ENCODE data around the gene ATP9B. TPM values are rescaled to one million over a fixed set of nuclear protein-coding genes. Genes with fewer than 3 reads are reported as not detected.

Gene ATP9B
- polyA plus RNA-seq, 1 of the 3 experiments (the other 2 are of a cell fraction): 11.2 TPM

DNA sequence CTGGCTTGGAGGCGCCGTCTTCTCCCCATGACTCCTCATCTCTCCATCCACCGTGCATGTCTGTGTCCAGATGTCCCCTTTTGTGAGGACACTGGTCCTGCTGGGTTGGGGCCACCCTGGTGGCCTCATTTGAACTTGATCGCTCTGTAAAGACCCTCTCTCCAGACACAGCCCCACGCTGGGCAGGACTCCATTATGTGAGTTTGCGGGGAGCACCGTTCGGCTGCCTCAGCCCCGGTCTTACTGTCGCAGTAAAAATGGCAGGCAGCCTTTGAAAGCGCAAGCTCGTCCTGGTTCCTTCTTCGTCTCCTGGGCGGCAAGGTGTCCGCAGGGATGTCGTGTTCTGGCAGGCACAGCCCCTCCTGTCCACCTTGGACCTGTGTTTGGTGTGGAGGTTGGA lies 344.2 kb downstream of the ATP9B start:
- Histone ChIP-seq H3K9me2 (no peaks in the 10 kb centered on the region), H3K79me2 (ENCODE audit: insufficient read depth) (no peaks in the 10 kb centered on the region), H3K27ac (ENCODE audit: low read depth in 2 of 2, low read length in 1 of 2) (no peak overlapping the region), H3K9me3 (no peaks in the 10 kb centered on the region), H3K4me2 (no peak overlapping the region), H3K36me3 (replicated peaks in 1 of 2; ENCODE audit: control insufficient read depth in 1 of 2, insufficient read depth in 2 of 2, low read length in 1 of 2) (no peaks in the 10 kb centered on the region), H3K4me3 (ENCODE audit: low read depth in 2 of 2, low read length in 1 of 2) (no peak overlapping the region), H3K27me3 (ENCODE audit: insufficient read depth) (peaks cover 71% of the 10 kb centered on the region), H2AFZ (ENCODE audit: low read depth) (no peak overlapping the region), H3K4me1 (ENCODE audit: control insufficient read depth in 1 of 2, insufficient read depth in 2 of 2, low read depth in 1 of 2, low read length in 1 of 2) (no peaks in the 10 kb centered on the region), H4K20me1 (ENCODE audit: insufficient read depth) (no peaks in the 10 kb centered on the region), H3K9ac (no peak overlapping the region), H3F3A (replicated peaks; ENCODE audit: insufficient read depth) (no peaks in the 10 kb centered on the region)
- ChIA-PET POLR2A (no interaction called here), CTCF (no interaction called here)
- 49% methylated on average over 14 of the region's 16 CpGs for WGBS (ENCODE audit: low lambda C conversion rate)
- TF ChIP-seq RCOR1 (IDR thresholded peaks at IDR 0.05; ENCODE audit: low read length) (no peak), GABPA (IDR thresholded peaks at IDR 0.05; ENCODE audit: low read depth) (no peak), EP300 (IDR thresholded peaks at IDR 0.05; ENCODE audit: borderline replicate concordance in 1 of 2, low read depth in 1 of 2, low read length in 1 of 2) (no peak)
- DNase-seq: no peak

DNA sequence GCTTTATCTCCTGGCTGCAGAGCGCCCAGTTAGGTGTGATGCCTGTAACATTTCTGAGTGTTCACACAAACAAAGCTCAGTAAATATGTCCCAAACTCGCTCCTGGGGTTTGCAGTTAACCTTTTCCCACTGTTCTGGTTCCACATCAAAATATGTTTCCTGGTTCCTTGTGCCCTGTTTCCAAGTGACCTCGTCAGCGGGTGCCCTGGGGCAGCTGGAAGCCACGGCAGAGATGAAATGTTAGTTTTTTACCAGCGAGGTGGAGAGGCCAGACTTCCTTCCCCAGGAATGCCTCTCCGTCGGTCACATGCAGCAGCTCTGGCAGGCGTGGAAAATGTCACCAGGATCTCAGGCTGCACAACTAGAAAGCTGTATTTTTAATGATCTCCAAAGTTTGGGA lies 344.7 kb downstream of the ATP9B start:
- Histone ChIP-seq H3K27ac (ENCODE audit: low read depth in 2 of 2, low read length in 1 of 2) (no peak overlapping the region), H4K20me1 (ENCODE audit: insufficient read depth) (no peaks in the 10 kb centered on the region), H3K4me3 (ENCODE audit: low read depth in 2 of 2, low read length in 1 of 2) (no peak overlapping the region), H3K4me2 (no peak overlapping the region), H2AFZ (ENCODE audit: low read depth) (no peak overlapping the region), H3K36me3 (replicated peaks in 1 of 2; ENCODE audit: control insufficient read depth in 1 of 2, insufficient read depth in 2 of 2, low read length in 1 of 2) (no peaks in the 10 kb centered on the region), H3K27me3 (ENCODE audit: insufficient read depth) (peaks cover 74% of the 10 kb centered on the region), H3K9me2 (no peaks in the 10 kb centered on the region), H3F3A (replicated peaks; ENCODE audit: insufficient read depth) (no peaks in the 10 kb centered on the region), H3K4me1 (ENCODE audit: control insufficient read depth in 1 of 2, insufficient read depth in 2 of 2, low read depth in 1 of 2, low read length in 1 of 2) (no peaks in the 10 kb centered on the region), H3K9ac (no peak overlapping the region), H3K9me3 (no peaks in the 10 kb centered on the region), H3K79me2 (ENCODE audit: insufficient read depth) (no peaks in the 10 kb centered on the region)
- TF ChIP-seq, protein P1, sequence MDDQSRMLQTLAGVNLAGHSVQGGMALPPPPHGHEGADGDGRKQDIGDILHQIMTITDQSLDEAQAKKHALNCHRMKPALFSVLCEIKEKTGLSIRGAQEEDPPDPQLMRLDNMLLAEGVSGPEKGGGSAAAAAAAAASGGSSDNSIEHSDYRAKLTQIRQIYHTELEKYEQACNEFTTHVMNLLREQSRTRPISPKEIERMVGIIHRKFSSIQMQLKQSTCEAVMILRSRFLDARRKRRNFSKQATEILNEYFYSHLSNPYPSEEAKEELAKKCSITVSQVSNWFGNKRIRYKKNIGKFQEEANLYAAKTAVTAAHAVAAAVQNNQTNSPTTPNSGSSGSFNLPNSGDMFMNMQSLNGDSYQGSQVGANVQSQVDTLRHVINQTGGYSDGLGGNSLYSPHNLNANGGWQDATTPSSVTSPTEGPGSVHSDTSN (IDR thresholded peaks at IDR 0.05): no peak
- TF ChIP-seq CHD2 (IDR thresholded peaks at IDR 0.05; ENCODE audit: low read length, partially characterized antibody): no peak
- no peak for TF ChIP-seq GATA2 (CRISPR knock-in tag; IDR thresholded peaks at IDR 0.05)
- no peak for TF ChIP-seq POLR2AphosphoS5 (IDR thresholded peaks at IDR 0.05; ENCODE audit: low read depth, low read length)
- no peak for TF ChIP-seq FOSL2 (IDR thresholded peaks at IDR 0.05; ENCODE audit: borderline replicate concordance, low read depth)
- no peak for TF ChIP-seq SMC3 (IDR thresholded peaks at IDR 0.05; ENCODE audit: low read depth, low read length)
- TF ChIP-seq, protein P2, sequence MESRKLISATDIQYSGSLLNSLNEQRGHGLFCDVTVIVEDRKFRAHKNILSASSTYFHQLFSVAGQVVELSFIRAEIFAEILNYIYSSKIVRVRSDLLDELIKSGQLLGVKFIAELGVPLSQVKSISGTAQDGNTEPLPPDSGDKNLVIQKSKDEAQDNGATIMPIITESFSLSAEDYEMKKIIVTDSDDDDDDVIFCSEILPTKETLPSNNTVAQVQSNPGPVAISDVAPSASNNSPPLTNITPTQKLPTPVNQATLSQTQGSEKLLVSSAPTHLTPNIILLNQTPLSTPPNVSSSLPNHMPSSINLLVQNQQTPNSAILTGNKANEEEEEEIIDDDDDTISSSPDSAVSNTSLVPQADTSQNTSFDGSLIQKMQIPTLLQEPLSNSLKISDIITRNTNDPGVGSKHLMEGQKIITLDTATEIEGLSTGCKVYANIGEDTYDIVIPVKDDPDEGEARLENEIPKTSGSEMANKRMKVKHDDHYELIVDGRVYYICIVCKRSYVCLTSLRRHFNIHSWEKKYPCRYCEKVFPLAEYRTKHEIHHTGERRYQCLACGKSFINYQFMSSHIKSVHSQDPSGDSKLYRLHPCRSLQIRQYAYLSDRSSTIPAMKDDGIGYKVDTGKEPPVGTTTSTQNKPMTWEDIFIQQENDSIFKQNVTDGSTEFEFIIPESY (IDR thresholded peaks at IDR 0.05; ENCODE audit: borderline replicate concordance, low read depth): no peak
- no peak for TF ChIP-seq RFX5 (IDR thresholded peaks at IDR 0.05; ENCODE audit: low read length)
- TF ChIP-seq, protein P3, sequence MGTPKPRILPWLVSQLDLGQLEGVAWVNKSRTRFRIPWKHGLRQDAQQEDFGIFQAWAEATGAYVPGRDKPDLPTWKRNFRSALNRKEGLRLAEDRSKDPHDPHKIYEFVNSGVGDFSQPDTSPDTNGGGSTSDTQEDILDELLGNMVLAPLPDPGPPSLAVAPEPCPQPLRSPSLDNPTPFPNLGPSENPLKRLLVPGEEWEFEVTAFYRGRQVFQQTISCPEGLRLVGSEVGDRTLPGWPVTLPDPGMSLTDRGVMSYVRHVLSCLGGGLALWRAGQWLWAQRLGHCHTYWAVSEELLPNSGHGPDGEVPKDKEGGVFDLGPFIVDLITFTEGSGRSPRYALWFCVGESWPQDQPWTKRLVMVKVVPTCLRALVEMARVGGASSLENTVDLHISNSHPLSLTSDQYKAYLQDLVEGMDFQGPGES (IDR thresholded peaks at IDR 0.05; ENCODE audit: low read depth, low read length): no peak
- no peak for TF ChIP-seq EP300 (IDR thresholded peaks at IDR 0.05; ENCODE audit: borderline replicate concordance in 1 of 2, low read depth in 1 of 2, low read length in 1 of 2)
- no peak for TF ChIP-seq RCOR1 (IDR thresholded peaks at IDR 0.05; ENCODE audit: low read length)
- TF ChIP-seq EZH2phosphoT487 (IDR thresholded peaks at IDR 0.05; ENCODE audit: borderline replicate concordance, low read depth): no peak
- no peak for TF ChIP-seq MEF2A (IDR thresholded peaks at IDR 0.05; ENCODE audit: borderline replicate concordance, low read depth)
- no peak for TF ChIP-seq TCF12 (IDR thresholded peaks at IDR 0.05)
- TF ChIP-seq, protein P4, sequence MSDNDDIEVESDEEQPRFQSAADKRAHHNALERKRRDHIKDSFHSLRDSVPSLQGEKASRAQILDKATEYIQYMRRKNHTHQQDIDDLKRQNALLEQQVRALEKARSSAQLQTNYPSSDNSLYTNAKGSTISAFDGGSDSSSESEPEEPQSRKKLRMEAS (IDR thresholded peaks at IDR 0.05; ENCODE audit: low read depth): no peak
- TF ChIP-seq, protein P5, sequence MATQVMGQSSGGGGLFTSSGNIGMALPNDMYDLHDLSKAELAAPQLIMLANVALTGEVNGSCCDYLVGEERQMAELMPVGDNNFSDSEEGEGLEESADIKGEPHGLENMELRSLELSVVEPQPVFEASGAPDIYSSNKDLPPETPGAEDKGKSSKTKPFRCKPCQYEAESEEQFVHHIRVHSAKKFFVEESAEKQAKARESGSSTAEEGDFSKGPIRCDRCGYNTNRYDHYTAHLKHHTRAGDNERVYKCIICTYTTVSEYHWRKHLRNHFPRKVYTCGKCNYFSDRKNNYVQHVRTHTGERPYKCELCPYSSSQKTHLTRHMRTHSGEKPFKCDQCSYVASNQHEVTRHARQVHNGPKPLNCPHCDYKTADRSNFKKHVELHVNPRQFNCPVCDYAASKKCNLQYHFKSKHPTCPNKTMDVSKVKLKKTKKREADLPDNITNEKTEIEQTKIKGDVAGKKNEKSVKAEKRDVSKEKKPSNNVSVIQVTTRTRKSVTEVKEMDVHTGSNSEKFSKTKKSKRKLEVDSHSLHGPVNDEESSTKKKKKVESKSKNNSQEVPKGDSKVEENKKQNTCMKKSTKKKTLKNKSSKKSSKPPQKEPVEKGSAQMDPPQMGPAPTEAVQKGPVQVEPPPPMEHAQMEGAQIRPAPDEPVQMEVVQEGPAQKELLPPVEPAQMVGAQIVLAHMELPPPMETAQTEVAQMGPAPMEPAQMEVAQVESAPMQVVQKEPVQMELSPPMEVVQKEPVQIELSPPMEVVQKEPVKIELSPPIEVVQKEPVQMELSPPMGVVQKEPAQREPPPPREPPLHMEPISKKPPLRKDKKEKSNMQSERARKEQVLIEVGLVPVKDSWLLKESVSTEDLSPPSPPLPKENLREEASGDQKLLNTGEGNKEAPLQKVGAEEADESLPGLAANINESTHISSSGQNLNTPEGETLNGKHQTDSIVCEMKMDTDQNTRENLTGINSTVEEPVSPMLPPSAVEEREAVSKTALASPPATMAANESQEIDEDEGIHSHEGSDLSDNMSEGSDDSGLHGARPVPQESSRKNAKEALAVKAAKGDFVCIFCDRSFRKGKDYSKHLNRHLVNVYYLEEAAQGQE (IDR thresholded peaks at IDR 0.05; ENCODE audit: low read depth, low read length): no peak
- no peak for TF ChIP-seq TAF1 (IDR thresholded peaks at IDR 0.05; ENCODE audit: borderline replicate concordance, low read depth, low read length)
- CTCF ChIA-PET: interaction anchor here (1.2 kb wide), 1 partner anchor 8 kb away, joined by 4 read pairs; no protein-coding TSS in a partner anchor
- DNase-seq: no peak
- WGBS (ENCODE audit: low lambda C conversion rate): 4% methylated on average over 6 of the region's 9 CpGs
- POLR2A ChIA-PET: no interaction called here
